ENCODE data around the gene FOXL2NB.

- TF ChIP-seq CTCF (IDR thresholded peaks at IDR 0.05; ENCODE audit: low read depth, low read length, poor library complexity, severe bottlenecking) (no peak), EZH2phosphoT487 (IDR thresholded peaks at IDR 0.05; ENCODE audit: borderline replicate concordance, low read length) (no peak)
Observed at GRCh38 chr3:138912237-138912636, 34.8 kb upstream of the FOXL2NB start.
